H9 (cell line): ENCODE data around the gene PCGF3. TPM values are rescaled to one million over a fixed set of nuclear protein-coding genes. Genes with fewer than 3 reads are reported as not detected.

Experiments
- DNase-seq: peaks from one replicate; pipeline ENCODE4 v3.0.0-alpha.2; 2017
- H2AFZ ChIP-seq: one replicate; pipeline ENCODE4 v1.6.1; 2013; ENCODE audit warnings: mild to moderate bottlenecking, low read length, control low read depth, moderate library complexity
- H2AK5ac ChIP-seq: 2 replicates; pipeline ENCODE4 v1.6.1; 2013; ENCODE audit warnings: low read length, control low read depth, mixed read lengths; ENCODE audit not compliant: insufficient read length
- H2BK120ac ChIP-seq: one replicate; pipeline ENCODE4 v1.6.1; 2013; ENCODE audit warnings: low read depth, mild to moderate bottlenecking, low read length, control low read depth, inconsistent platforms; ENCODE audit not compliant: poor library complexity, severe bottlenecking
- H2BK12ac ChIP-seq: 2 replicates; pipeline ENCODE4 v1.6.1; 2013; ENCODE audit warnings: low read length, control low read depth, mixed read lengths, low read depth; ENCODE audit not compliant: insufficient read length
- H2BK15ac ChIP-seq: 2 replicates; pipeline ENCODE4 v1.6.1; 2013; ENCODE audit warnings: low read depth, low read length, control low read depth
- H2BK20ac ChIP-seq: one replicate; pipeline ENCODE4 v1.6.1; 2013; ENCODE audit warnings: low read depth, mild to moderate bottlenecking, low read length, control low read depth, inconsistent platforms; ENCODE audit not compliant: poor library complexity, severe bottlenecking
- H2BK5ac ChIP-seq: 2 replicates; pipeline ENCODE4 v1.6.1; 2013; ENCODE audit warnings: low read length, control low read depth, mixed read lengths; ENCODE audit not compliant: insufficient read length
- H3K14ac ChIP-seq: 2 replicates; pipeline ENCODE4 v1.6.1; 2013; ENCODE audit warnings: low read length, control low read depth; ENCODE audit not compliant: insufficient read depth
- H3K18ac ChIP-seq: 2 replicates; pipeline ENCODE4 v1.6.1; 2013; ENCODE audit warnings: low read depth, mild to moderate bottlenecking, mixed read lengths, low read length, control low read depth; ENCODE audit not compliant: insufficient read length
- H3K23ac ChIP-seq: 2 replicates; pipeline ENCODE4 v1.6.1; 2013; ENCODE audit warnings: low read length, control low read depth, mixed read lengths, low read depth; ENCODE audit not compliant: insufficient read length
- H3K23me2 ChIP-seq: 2 replicates; pipeline ENCODE4 v1.6.1; 2013; ENCODE audit warnings: low read depth, mild to moderate bottlenecking, mixed read lengths, low read length, control low read depth; ENCODE audit not compliant: insufficient read length, poor library complexity, severe bottlenecking
- H3K27ac ChIP-seq: 2 replicates; pipeline ENCODE4 v1.5.1; 2013; ENCODE audit warnings: low read length, control low read depth, mixed read lengths, low read depth; ENCODE audit not compliant: insufficient read length
- H3K27me3 ChIP-seq: 2 replicates; pipeline ENCODE4 v1.6.1; 2013; ENCODE audit warnings: low read length, control low read depth, inconsistent platforms; ENCODE audit not compliant: insufficient read depth
- H3K4ac ChIP-seq: 2 replicates; pipeline ENCODE4 v1.6.1; 2013; ENCODE audit warnings: low read depth, mild to moderate bottlenecking, control low read depth, inconsistent platforms, low read length, moderate library complexity
- H3K4me1 ChIP-seq: 2 replicates; pipeline ENCODE4 v1.6.1; 2013; ENCODE audit warnings: low read length, control low read depth, inconsistent platforms; ENCODE audit not compliant: insufficient read depth
- H3K4me2 ChIP-seq: 2 replicates; pipeline ENCODE4 v1.6.1; 2013; ENCODE audit warnings: low read length, control low read depth, mixed read lengths; ENCODE audit not compliant: insufficient read length, insufficient read depth
- H3K56ac ChIP-seq: 2 replicates; pipeline ENCODE4 v1.6.1; 2013; ENCODE audit warnings: low read depth, mild to moderate bottlenecking, mixed read lengths, low read length, control low read depth; ENCODE audit not compliant: insufficient read length
- H3K79me1 ChIP-seq: 2 replicates; pipeline ENCODE4 v1.6.1; 2013; ENCODE audit warnings: low read depth, mild to moderate bottlenecking, moderate library complexity, low read length, control low read depth, inconsistent platforms; ENCODE audit not compliant: insufficient read depth, poor library complexity, severe bottlenecking
- H3K79me2 ChIP-seq: 2 replicates; pipeline ENCODE4 v1.6.1; 2013; ENCODE audit warnings: low read length, control low read depth, inconsistent platforms; ENCODE audit not compliant: insufficient read depth
- H3K9ac ChIP-seq: 2 replicates; pipeline ENCODE4 v1.6.1; 2013; ENCODE audit warnings: low read length, control low read depth, mixed read lengths; ENCODE audit not compliant: insufficient read length; ENCODE audit errors: extremely low read depth
- H3K9me3 ChIP-seq: one replicate; pipeline ENCODE4 v1.6.1; 2013; ENCODE audit warnings: low read depth, low read length, inconsistent platforms; ENCODE audit not compliant: control insufficient read depth
- H3T11ph ChIP-seq: one replicate; pipeline ENCODE4 v1.6.1; 2013; ENCODE audit warnings: mild to moderate bottlenecking, low read length, control low read depth, inconsistent platforms
- H4K20me1 ChIP-seq: one replicate; pipeline ENCODE4 v1.6.1; 2013; ENCODE audit not compliant: control insufficient read depth, insufficient read length, insufficient read depth
- H4K5ac ChIP-seq: 2 replicates; pipeline ENCODE4 v1.6.1; 2013; ENCODE audit warnings: low read depth, mild to moderate bottlenecking, mixed read lengths, low read length, control low read depth; ENCODE audit not compliant: insufficient read length
- H4K8ac ChIP-seq: replicated peaks from 2 replicates; pipeline ENCODE4 v1.6.1; 2013; ENCODE audit warnings: low read length, control low read depth, mixed read lengths, low read depth; ENCODE audit not compliant: insufficient read length
- H4K91ac ChIP-seq: 2 replicates; pipeline ENCODE4 v1.6.1; 2013; ENCODE audit warnings: low read depth, mild to moderate bottlenecking, moderate library complexity, mixed read lengths, low read length, control low read depth; ENCODE audit not compliant: insufficient read length
- H3K27ac Mint-ChIP-seq, 3 experiments: 2 replicates in 2 of 3; 3 replicates in 1 of 3; pipeline ENCODE4 v1.8.0; 2020 to 2021; ENCODE audit warnings: mixed read lengths in 3 of 3, mild to moderate bottlenecking in 1 of 3, moderate library complexity in 1 of 3
- H3K27me3 Mint-ChIP-seq: 2 replicates; pipeline ENCODE4 v1.8.0; 2021; ENCODE audit warnings: low read depth, mild to moderate bottlenecking, moderate library complexity, mixed read lengths
- H3K36me3 Mint-ChIP-seq, 3 experiments: 2 replicates in 2 of 3; 3 replicates in 1 of 3; pipeline ENCODE4 v1.8.0; 2020 to 2021; ENCODE audit warnings: low read depth in 3 of 3, mixed read lengths in 3 of 3; ENCODE audit not compliant: insufficient read depth in 1 of 3
- H3K4me1 Mint-ChIP-seq, 2 experiments: 2 replicates each; pipeline ENCODE4 v1.8.0; 2020; ENCODE audit warnings: mixed read lengths in 2 of 2
- H3K4me3 Mint-ChIP-seq, 2 experiments: 2 replicates in 1 of 2; 3 replicates in 1 of 2; pipeline ENCODE4 v1.8.0; 2020 to 2021; ENCODE audit warnings: mild to moderate bottlenecking in 2 of 2, mixed read lengths in 2 of 2, moderate library complexity in 1 of 2
- H3K9me3 Mint-ChIP-seq, 2 experiments: 2 replicates in 1 of 2; 3 replicates in 1 of 2; pipeline ENCODE4 v1.8.0; 2020; ENCODE audit warnings: mild to moderate bottlenecking in 2 of 2, mixed read lengths in 2 of 2, moderate library complexity in 1 of 2
- CTCF ChIP-seq: fragments of 200-600 bp; sonication (generic); conservative IDR thresholded peaks from 3 replicates; pipeline ENCODE4 v1.8.0; 2021; ENCODE audit warnings: antibody characterized with exemption, mild to moderate bottlenecking
- WGBS: extraction: QIAGEN DNeasy Blood & Tissue Kit; methylation state at CpG from one replicate; pipeline ENCODE4 v1.1.7; 2013; ENCODE audit warnings: missing lambda C conversion rate, low lambda C conversion rate, mixed read lengths; ENCODE audit not compliant: insufficient read length; ENCODE audit errors: extremely low coverage; 5-methylcytosine and 5-hydroxymethylcytosine counted together
- total RNA-seq: library from RNA; stranded (reverse); gene quantifications from 2 replicates; pipeline ENCODE4 v1.2.1, GENCODE V29; 2021

The PCGF3 gene
- total RNA-seq, 1 experiment from 2014 or later = 43.1 TPM

- no peak overlapping the region for H4K8ac ChIP-seq
- no peak overlapping the region for H2AK5ac ChIP-seq
- no peak for TF ChIP-seq CTCF
- Mint-ChIP-seq H3K4me1 (no peaks in the 10 kb centered on the region), H3K4me3 (no peak overlapping the region), H3K36me3 (no peaks in the 10 kb centered on the region), H3K27ac (no peak overlapping the region), H3K27me3 (peaks cover 100% of the 10 kb centered on the region), H3K9me3 (peaks cover 0 to 2% of the 10 kb centered on the region in 2 experiments; a peak in 1 of 5 replicates)
- H3K27me3 ChIP-seq = peaks cover 36% of the 10 kb centered on the region
- no peaks in the 10 kb centered on the region for H4K20me1 ChIP-seq
- H3K9me3 ChIP-seq = no peaks in the 10 kb centered on the region
- H2BK12ac ChIP-seq = no peak overlapping the region
- no peak overlapping the region for H3K4me2 ChIP-seq
- H4K5ac ChIP-seq = no peak overlapping the region
- H3K23me2 ChIP-seq = no peaks in the 10 kb centered on the region
- H2BK15ac ChIP-seq = no peak overlapping the region
- H3K4me1 ChIP-seq = no peaks in the 10 kb centered on the region
- no peak overlapping the region for H3K4ac ChIP-seq
- H3K79me1 ChIP-seq = no peaks in the 10 kb centered on the region
- H2AFZ ChIP-seq = no peak overlapping the region
- H3K79me2 ChIP-seq = no peaks in the 10 kb centered on the region
- H3K18ac ChIP-seq = no peak overlapping the region
- H3K14ac ChIP-seq = no peak overlapping the region
- no peak overlapping the region for H2BK120ac ChIP-seq
- no peak overlapping the region for H3K27ac ChIP-seq
- no peak overlapping the region for H3K23ac ChIP-seq
- H3T11ph ChIP-seq = no peak overlapping the region
- H3K9ac ChIP-seq = no peak overlapping the region
- H4K91ac ChIP-seq = no peak overlapping the region
- H2BK5ac ChIP-seq = no peak overlapping the region
- no peak for DNase-seq
- WGBS = no CpG with 5 or more reads among the region's 11 CpGs
- no peak overlapping the region for H3K56ac ChIP-seq
- H2BK20ac ChIP-seq = no peak overlapping the region
Measured at GRCh38 chr4:815464-816146, 110.0 kb downstream of the PCGF3 start.
